HG02840 (cell line): ENCODE data around the gene COL15A1.

ENCODE experiments used
- ATAC-seq: cut with Tn5 transposase; IDR thresholded peaks from one replicate; pipeline ENCODE4 v1.9.1; 2021; ENCODE audit warnings: mild to moderate bottlenecking, moderate library complexity, moderate number of reproducible peaks; ENCODE audit not compliant: unreplicated experiment, low FRiP score

The COL15A1 gene

GRCh38 chr9:98942906-98943681, 613 bp upstream of the COL15A1 start:
- ATAC-seq, result no peak

GRCh38 chr9:98944057-98944733, 488 bp downstream of the COL15A1 start:
- ATAC-seq, result no peak

- no peak for ATAC-seq
These were observed 997 bp downstream of the COL15A1 start for GRCh38 chr9:98944734-98945074.

- no peak for ATAC-seq
These were observed 5.9 kb downstream of the COL15A1 start for GRCh38 chr9:98949565-98949964.

GRCh38 chr9:98950262-98950661, 6.6 kb downstream of the COL15A1 start:
- ATAC-seq, result no peak

- no peak for ATAC-seq
These were observed 8.3 kb downstream of the COL15A1 start for GRCh38 chr9:98951967-98952366.

- no peak for ATAC-seq
These were observed 10.0 kb downstream of the COL15A1 start for GRCh38 chr9:98953581-98954243.

GRCh38 chr9:98954244-98954610, 10.5 kb downstream of the COL15A1 start:
- ATAC-seq, result no peak

GRCh38 chr9:98955259-98955658, 11.6 kb downstream of the COL15A1 start:
- ATAC-seq, result no peak

GRCh38 chr9:98957826-98958225, 14.1 kb downstream of the COL15A1 start:
- no peak for ATAC-seq

- ATAC-seq, result no peak
These were observed 14.7 kb downstream of the COL15A1 start for GRCh38 chr9:98958271-98958984.

GRCh38 chr9:98960409-98960808, 16.7 kb downstream of the COL15A1 start:
- ATAC-seq, result no peak

- no peak for ATAC-seq
These were observed 17.9 kb downstream of the COL15A1 start for GRCh38 chr9:98961513-98962180.

- ATAC-seq, result no peak
These were observed 18.5 kb downstream of the COL15A1 start for GRCh38 chr9:98962181-98962560.

GRCh38 chr9:98962861-98963260, 19.2 kb downstream of the COL15A1 start:
- no peak for ATAC-seq

- no peak for ATAC-seq
These were observed 20.5 kb downstream of the COL15A1 start for GRCh38 chr9:98964201-98964600.

GRCh38 chr9:98964911-98965336, 21.2 kb downstream of the COL15A1 start:
- ATAC-seq, result no peak

- ATAC-seq, result no peak
These were observed 23.0 kb downstream of the COL15A1 start for GRCh38 chr9:98966676-98967075.

GRCh38 chr9:98967257-98967656, 23.6 kb downstream of the COL15A1 start:
- no peak for ATAC-seq

- no peak for ATAC-seq
These were observed 24.0 kb downstream of the COL15A1 start for GRCh38 chr9:98967680-98968079.
